Sigmoid colon (tissue), 7 donors: ENCODE data around the gene LMNTD2. TPM values are rescaled to one million over a fixed set of nuclear protein-coding genes. Genes with fewer than 3 reads are reported as not detected.

Source experiments
- DNase-seq: peaks from one replicate; pipeline ENCODE4 v3.0.0-alpha.2; 2019
- H3K27ac ChIP-seq, 4 donors: fragments of 200-600 bp; sonication (generic); one replicate each; pipeline ENCODE4 v1.5.1; 2016 to 2019; ENCODE audit warnings: mild to moderate bottlenecking in 1 of 4
- H3K27me3 ChIP-seq, 3 donors: fragments of 200-600 bp; sonication (generic); one replicate each; pipeline ENCODE4 v1.5.1; 2019; ENCODE audit warnings: mild to moderate bottlenecking in 1 of 3
- H3K36me3 ChIP-seq, 4 donors: fragments of 200-600 bp; sonication (generic); one replicate each; pipeline ENCODE4 v1.5.1; 2016 to 2019
- H3K4me1 ChIP-seq, 4 donors: fragments of 200-600 bp; sonication (generic); one replicate each; pipeline ENCODE4 v1.5.1; 2017 to 2019
- H3K4me3 ChIP-seq, 4 donors: fragments of 200-600 bp; sonication (generic); one replicate each; pipeline ENCODE4 v1.5.1; 2017 to 2019; ENCODE audit warnings: mild to moderate bottlenecking in 2 of 4, moderate library complexity in 1 of 4
- H3K9me3 ChIP-seq, 4 donors: fragments of 200-600 bp in 3 of 4; sonication (generic) in 3 of 4; one replicate each; pipeline versions ENCODE4 v1.5.1 to v1.6.1; 2013 to 2019
- EP300 ChIP-seq, 4 donors: sonication (generic); formaldehyde crosslinking; IDR thresholded peaks; one replicate each; pipeline ENCODE4 v1.6.1; 2017; ENCODE audit warnings: antibody characterized with exemption in 4 of 4
- POLR2A ChIP-seq, 2 donors: fragments of 450-650 bp; IDR thresholded peaks; one replicate each; pipeline ENCODE4 v1.6.1; 2016; ENCODE audit warnings: antibody characterized with exemption in 2 of 2, mild to moderate bottlenecking in 2 of 2, moderate library complexity in 2 of 2
- POLR2AphosphoS5 ChIP-seq, 4 donors: sonication (generic); formaldehyde crosslinking; IDR thresholded peaks; one replicate each; pipeline ENCODE4 v1.6.1; 2017; ENCODE audit warnings: antibody characterized with exemption in 4 of 4
- WGBS, 2 donors: extraction: QIAGEN DNeasy Blood & Tissue Kit; methylation state at CpG; one replicate each; pipeline ENCODE4 v1.1.7; 2013; 5-methylcytosine and 5-hydroxymethylcytosine counted together
- intact Hi-C: fragments of 100-400 bp; cut with DNase I; formaldehyde crosslinking; loops from one replicate; pipeline ENCODE4 v1.15.1; 2023
- polyA plus RNA-seq, 3 donors: library from polyadenylated mRNA; stranded (reverse); fragments of 200-250 nt; gene quantifications; one replicate each; pipeline ENCODE4 v1.2.3, GENCODE V29; 2013
- total RNA-seq, 4 donors: library from RNA; depleted of rRNA; stranded (reverse); fragments of >200 nt; gene quantifications; one replicate each; pipeline ENCODE4 v1.1.0, GENCODE V29; 2016
- TF ChIP-seq, protein P1 (sequence below), 4 experiments: fragments of 450-650 bp in 3 of 4; fragments of 200-600 bp in 1 of 4; IDR thresholded peaks; one replicate each; pipeline ENCODE4 v1.5.1; 2016 to 2019; ENCODE audit warnings: antibody characterized with exemption in 4 of 4, mild to moderate bottlenecking in 3 of 4, moderate library complexity in 2 of 4
- donor health status: healthy with polysubstance abuse.
- donor health status: Bipolar disorder and iron deficiency.
- donor health status: healthy.

Gene LMNTD2
- total and polyA plus RNA-seq, 7 donors: 0.66 to 6.3 (median 1.3) TPM; not detected in 1

DNA sequence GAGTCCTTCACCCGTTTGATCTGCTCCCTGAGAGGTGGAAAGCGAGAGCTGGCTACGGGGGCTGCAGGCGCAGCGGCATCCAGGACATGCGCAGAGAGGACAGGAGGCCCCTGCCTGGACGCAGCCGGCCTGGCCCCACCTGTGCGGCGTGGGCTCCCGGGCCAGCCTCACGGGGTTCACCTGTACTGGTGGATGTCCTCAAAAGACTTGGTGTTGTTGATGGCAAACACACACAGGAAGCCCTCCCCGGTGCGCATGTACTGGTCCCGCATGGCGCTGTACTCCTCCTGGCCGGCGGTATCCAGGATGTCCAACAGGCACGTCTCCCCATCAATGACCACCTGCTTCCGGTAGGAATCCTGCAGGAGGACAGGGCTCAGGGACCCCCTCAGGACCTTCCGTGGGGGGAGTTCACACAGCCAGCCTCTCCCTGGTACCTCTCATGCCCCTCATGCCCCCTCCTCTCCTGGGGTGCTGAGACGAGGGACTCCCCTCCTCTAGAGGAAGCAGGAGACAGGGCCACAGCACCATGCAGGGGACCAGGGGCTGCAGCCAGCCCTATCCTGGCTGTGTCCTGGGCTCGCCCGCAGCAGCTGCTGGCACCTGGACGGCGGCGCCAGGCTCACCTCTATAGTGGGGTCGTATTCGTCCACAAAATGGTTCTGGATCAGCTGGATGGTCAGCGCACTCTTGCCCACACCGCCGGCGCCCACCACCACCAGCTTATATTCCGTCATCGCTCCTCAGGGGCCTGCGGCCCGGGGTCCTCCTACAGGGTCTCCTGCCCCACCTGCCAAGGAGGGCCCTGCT lies 26.7 kb downstream of the LMNTD2 start:
- WGBS, 2 donors: 94 to 95% methylated on average over 37 of the region's 37 CpGs
- Histone ChIP-seq H3K4me3 (peak overlapping the region; percentile 52 to 94 (median 80)), H3K27ac (peak overlapping the region in 1 of 4 donors; percentile 84), H3K9me3 (no peaks in the 10 kb centered on the region), H3K27me3 (peaks cover 15 to 26% (median 18%) of the 10 kb centered on the region in 3 donors), H3K36me3 (peaks cover 0 to 28% (median 22%) of the 10 kb centered on the region in 4 donors), H3K4me1 (peaks cover 0 to 37% (median 33%) of the 10 kb centered on the region in 4 donors)
- TF ChIP-seq POLR2A (IDR thresholded peaks at IDR 0.05) (no peak), EP300 (IDR thresholded peaks at IDR 0.05) (no peak), POLR2AphosphoS5 (IDR thresholded peaks at IDR 0.05) (no peak)
- TF ChIP-seq, protein P1, sequence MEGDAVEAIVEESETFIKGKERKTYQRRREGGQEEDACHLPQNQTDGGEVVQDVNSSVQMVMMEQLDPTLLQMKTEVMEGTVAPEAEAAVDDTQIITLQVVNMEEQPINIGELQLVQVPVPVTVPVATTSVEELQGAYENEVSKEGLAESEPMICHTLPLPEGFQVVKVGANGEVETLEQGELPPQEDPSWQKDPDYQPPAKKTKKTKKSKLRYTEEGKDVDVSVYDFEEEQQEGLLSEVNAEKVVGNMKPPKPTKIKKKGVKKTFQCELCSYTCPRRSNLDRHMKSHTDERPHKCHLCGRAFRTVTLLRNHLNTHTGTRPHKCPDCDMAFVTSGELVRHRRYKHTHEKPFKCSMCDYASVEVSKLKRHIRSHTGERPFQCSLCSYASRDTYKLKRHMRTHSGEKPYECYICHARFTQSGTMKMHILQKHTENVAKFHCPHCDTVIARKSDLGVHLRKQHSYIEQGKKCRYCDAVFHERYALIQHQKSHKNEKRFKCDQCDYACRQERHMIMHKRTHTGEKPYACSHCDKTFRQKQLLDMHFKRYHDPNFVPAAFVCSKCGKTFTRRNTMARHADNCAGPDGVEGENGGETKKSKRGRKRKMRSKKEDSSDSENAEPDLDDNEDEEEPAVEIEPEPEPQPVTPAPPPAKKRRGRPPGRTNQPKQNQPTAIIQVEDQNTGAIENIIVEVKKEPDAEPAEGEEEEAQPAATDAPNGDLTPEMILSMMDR (IDR thresholded peaks at IDR 0.05): no peak
- intact Hi-C loops: loop anchor here (2.0 to 10.0 kb wide), 2 partner anchors 15 to 299 kb away; partner anchors contain the start of genes PSMD13 and SIRT3
- DNase-seq: no peak

- peaks cover 15 to 19% (median 16%) of the 10 kb centered on the region in 3 donors for H3K27me3 ChIP-seq
- intact Hi-C loops: loop anchor here (10.0 kb wide), 1 partner anchor 298 kb away; the partner anchor contains the start of genes PSMD13 and SIRT3
- no peaks in the 10 kb centered on the region for H3K9me3 ChIP-seq
- 82 to 90% methylated on average over 33 of the region's 33 CpGs for WGBS, 2 donors
- H3K4me3 ChIP-seq: no peak overlapping the region
- no peak for DNase-seq
- H3K27ac ChIP-seq: no peak overlapping the region
- H3K4me1 ChIP-seq: peaks cover 0 to 37% (median 33%) of the 10 kb centered on the region in 4 donors
- peaks cover 0 to 28% (median 22%) of the 10 kb centered on the region in 4 donors for H3K36me3 ChIP-seq
- TF ChIP-seq, protein P1 (IDR thresholded peaks at IDR 0.05): no peak
- TF ChIP-seq POLR2AphosphoS5 (IDR thresholded peaks at IDR 0.05) (no peak), POLR2A (IDR thresholded peaks at IDR 0.05) (no peak)
Observed at GRCh38 chr11:532986-533585, 27.5 kb downstream of the LMNTD2 start.

DNA sequence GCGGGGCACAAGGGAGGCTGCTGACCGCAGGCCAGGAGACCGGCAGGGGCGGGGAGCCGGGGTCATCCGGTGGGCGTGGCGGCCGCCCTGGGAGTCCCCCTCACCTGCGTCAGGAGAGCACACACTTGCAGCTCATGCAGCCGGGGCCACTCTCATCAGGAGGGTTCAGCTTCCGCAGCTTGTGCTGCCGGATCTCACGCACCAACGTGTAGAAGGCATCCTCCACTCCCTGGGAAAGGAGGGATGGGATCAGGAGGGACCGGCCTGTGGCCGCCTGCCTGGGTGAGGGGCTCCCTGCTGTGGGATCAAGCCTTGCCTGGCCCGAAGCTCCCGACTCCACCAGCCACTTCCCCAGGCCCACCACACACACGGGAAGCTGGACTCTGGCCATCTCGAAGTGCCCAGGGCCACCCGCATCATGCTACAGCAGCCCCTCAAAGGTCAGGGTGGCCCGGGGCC lies 28.0 kb downstream of the LMNTD2 start:
- Histone ChIP-seq H3K4me1 (peaks cover 0 to 33% (median 30%) of the 10 kb centered on the region in 4 donors), H3K9me3 (no peaks in the 10 kb centered on the region), H3K36me3 (peaks cover 0 to 28% (median 22%) of the 10 kb centered on the region in 4 donors), H3K4me3 (no peak overlapping the region), H3K27me3 (peaks cover 9 to 14% (median 11%) of the 10 kb centered on the region in 3 donors), H3K27ac (no peak overlapping the region)
- no peak for TF ChIP-seq EP300 (IDR thresholded peaks at IDR 0.05)
- TF ChIP-seq POLR2A (IDR thresholded peaks at IDR 0.05): no peak
- TF ChIP-seq, protein P1 (IDR thresholded peaks at IDR 0.05): no peak
- no peak for TF ChIP-seq POLR2AphosphoS5 (IDR thresholded peaks at IDR 0.05)
- no peak for DNase-seq
- 88 to 91% methylated on average over 23 of the region's 23 CpGs for WGBS, 2 donors
- intact Hi-C loops: loop anchor here (10.0 kb wide), 1 partner anchor 298 kb away; the partner anchor contains the start of genes PSMD13 and SIRT3

DNA sequence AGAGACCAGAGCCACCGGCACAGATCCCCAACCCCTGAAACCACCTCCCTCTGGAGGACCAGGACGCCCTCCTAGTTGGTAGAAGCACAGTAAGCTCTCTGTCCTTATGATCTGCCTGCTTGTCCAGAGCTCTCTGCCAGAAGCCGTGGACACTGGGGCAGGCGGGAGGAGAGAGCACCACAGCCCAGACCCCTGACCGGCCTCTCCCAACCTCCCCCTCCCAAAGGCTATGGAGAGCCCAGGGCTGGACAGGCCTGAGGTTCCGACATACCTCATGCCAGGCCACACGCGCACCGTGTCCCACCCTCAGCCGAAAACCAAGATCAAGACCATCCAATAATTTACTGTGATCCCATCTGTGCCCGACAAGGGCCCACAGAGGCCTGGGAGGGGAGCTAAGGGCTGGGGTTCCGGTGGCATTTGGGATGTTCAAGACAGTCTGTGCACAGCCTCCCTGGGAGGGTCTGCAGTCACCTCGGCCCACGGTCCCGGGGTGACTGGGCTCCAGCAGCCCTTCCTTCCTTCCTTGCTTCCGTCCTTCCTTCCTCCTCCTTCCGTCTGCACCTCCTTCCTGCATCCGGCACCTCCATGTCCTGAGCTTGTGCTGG lies 28.5 kb downstream of the LMNTD2 start:
- no peak overlapping the region for H3K27ac ChIP-seq
- peaks cover 0 to 28% (median 25%) of the 10 kb centered on the region in 4 donors for H3K4me1 ChIP-seq
- TF ChIP-seq POLR2A (IDR thresholded peaks at IDR 0.05) (no peak), POLR2AphosphoS5 (IDR thresholded peaks at IDR 0.05) (no peak)
- no peak overlapping the region for H3K4me3 ChIP-seq
- DNase-seq: no peak
- intact Hi-C loops: loop anchor here (10.0 kb wide), 1 partner anchor 297 kb away; the partner anchor contains the start of genes PSMD13 and SIRT3
- peaks cover 0 to 28% (median 22%) of the 10 kb centered on the region in 4 donors for H3K36me3 ChIP-seq
- H3K9me3 ChIP-seq: no peaks in the 10 kb centered on the region
- peaks cover 4 to 8% (median 6%) of the 10 kb centered on the region in 3 donors for H3K27me3 ChIP-seq
- 90 to 91% methylated on average over 18 of the region's 18 CpGs for WGBS, 2 donors
